GM18873 (cell line): ENCODE results near the gene SUB1.
"Not testable (repeated sequence)": the region's sequence is repeated elsewhere in the genome, so short reads cannot be mapped to it uniquely, and the experiment has no call there.

Experiments used
- ATAC-seq: cut with Tn5 transposase; IDR thresholded peaks from one replicate; pipeline ENCODE4 v1.9.1; 2021; ENCODE audit warnings: mild to moderate bottlenecking, moderate library complexity, moderate number of reproducible peaks; ENCODE audit not compliant: unreplicated experiment, low FRiP score

SUB1 gene

GRCh38 chr5:32563614-32564013 lies 21.7 kb upstream of the SUB1 start:
- no peak for ATAC-seq

GRCh38 chr5:32565145-32565544 lies 20.2 kb upstream of the SUB1 start:
- no peak for ATAC-seq

- no peak for ATAC-seq
These were observed 18.8 kb upstream of the SUB1 start for GRCh38 chr5:32566319-32567111.

- no peak for ATAC-seq
These were observed 14.2 kb upstream of the SUB1 start for GRCh38 chr5:32571128-32571527.

- peak; percentile 93 for ATAC-seq
These were observed 12.4 kb upstream of the SUB1 start for GRCh38 chr5:32572778-32573480.

- ATAC-seq, result not testable (repeated sequence)
These were observed 11.9 kb upstream of the SUB1 start for GRCh38 chr5:32573481-32573854.

- ATAC-seq, result no peak
These were observed 10.7 kb upstream of the SUB1 start for GRCh38 chr5:32574540-32575175.

- no peak for ATAC-seq
These were observed 7.0 kb upstream of the SUB1 start for GRCh38 chr5:32578363-32578762.

- ATAC-seq, result no peak
These were observed 6.6 kb upstream of the SUB1 start for GRCh38 chr5:32578764-32579163.

- ATAC-seq, result no peak
These were observed 4.2 kb upstream of the SUB1 start for GRCh38 chr5:32581010-32581785.

- peak; percentile 83 for ATAC-seq
These were observed 1.6 kb upstream of the SUB1 start for GRCh38 chr5:32583582-32584232.

GRCh38 chr5:32584646-32585045 lies 711 bp upstream of the SUB1 start:
- no peak for ATAC-seq

GRCh38 chr5:32585122-32585445 lies 273 bp upstream of the SUB1 start:
- no peak for ATAC-seq

- ATAC-seq, result peak; percentile 5
These were observed 881 bp downstream of the SUB1 start for GRCh38 chr5:32586276-32586599.

- ATAC-seq, result no peak
These were observed 1.8 kb downstream of the SUB1 start for GRCh38 chr5:32587067-32587551.

GRCh38 chr5:32589416-32589815 lies 4.1 kb downstream of the SUB1 start:
- ATAC-seq, result no peak

GRCh38 chr5:32589942-32590869 lies 4.8 kb downstream of the SUB1 start:
- ATAC-seq, result no peak

GRCh38 chr5:32595118-32595517 lies 9.8 kb downstream of the SUB1 start:
- no peak for ATAC-seq

GRCh38 chr5:32597041-32597629 lies 11.8 kb downstream of the SUB1 start:
- ATAC-seq, result no peak
